HCT116 (cell line): ENCODE measurements around the gene SH2D7. TPM values are rescaled to one million over a fixed set of nuclear protein-coding genes. Genes with fewer than 3 reads are reported as not detected.
A peak's percentile ranks its signal among the peaks of the same experiment; 100 is the strongest.

ENCODE experiments used
- ATAC-seq: fragments of 200-7000 bp; cut with Tn5 transposase; 2 replicates; pipeline ENCODE4 v1.9.1; 2020; ENCODE audit warnings: mild to moderate bottlenecking, moderate library complexity
- BruUV-seq: library from RNA; stranded (reverse); fragments of 400-500 nt; replicated peaks from 2 replicates; lab custom pipeline; 2021; lab: Mats Ljungman, UMichigan
- CTCF ChIA-PET: fragments of 300-600 bp; sonication (Branson Sonifier 250); formaldehyde crosslinking; loops from one replicate; lab custom pipeline; 2021; ENCODE audit warnings: antibody characterized with exemption; lab: Charles Lee
- POLR2A ChIA-PET: fragments of 300-600, 350-600 bp; sonication (Branson Sonifier 250); formaldehyde crosslinking; loops from one replicate; lab custom pipeline; 2021; ENCODE audit warnings: antibody characterized with exemption; lab: Charles Lee
- RAD21 ChIA-PET, 2 experiments: fragments of 300-600 bp; sonication (Branson Sonifier 250); formaldehyde crosslinking; loops; one replicate each; lab custom pipeline; 2023; ENCODE audit warnings: low total read pairs in 2 of 2; ENCODE audit not compliant: uncharacterized antibody in 2 of 2, unreplicated experiment in 2 of 2, low non-redundant PET in 1 of 2; lab: Charles Lee
- DNase-seq: peaks from one replicate; pipeline ENCODE4 v3.0.0-alpha.2; 2010; ENCODE audit warnings: low read depth, low spot score
- H2AFZ ChIP-seq: fragments of 200-600 bp; shearing (Covaris generic), sonication (generic); 2 replicates; pipeline ENCODE4 v1.6.1; 2017; ENCODE audit warnings: low read depth, mixed run types, mixed read lengths, antibody characterized with exemption, low read length; ENCODE audit not compliant: poor library complexity, severe bottlenecking
- H3K27ac ChIP-seq: 2 replicates; pipeline ENCODE4 v1.5.1; 2012; ENCODE audit warnings: low read depth, low read length
- H3K27me3 ChIP-seq: fragments of 200-600 bp; sonication (generic); 2 replicates; pipeline ENCODE4 v1.6.1; 2016; ENCODE audit warnings: mixed run types, low read length, mixed read lengths; ENCODE audit not compliant: insufficient read depth
- H3K36me3 ChIP-seq, 2 experiments: fragments of 200-500 bp in 1 of 2; fragments of 200-600 bp in 1 of 2; sonication (Bioruptor generic) in 1 of 2; sonication (generic) in 1 of 2; 2 replicates each; pipeline versions ENCODE4 v1.5.1 to v1.6.1; 2014 to 2016; ENCODE audit warnings: low read length in 2 of 2, inconsistent platforms in 1 of 2, mixed read lengths in 1 of 2, mixed run types in 1 of 2; ENCODE audit not compliant: insufficient read depth in 2 of 2, control insufficient read depth in 1 of 2
- H3K4me1 ChIP-seq, 2 experiments: fragments of 200-600 bp in 1 of 2; sonication (generic) in 1 of 2; 2 replicates each; pipeline versions ENCODE4 v1.5.1 to v1.6.1; 2012 to 2017; ENCODE audit warnings: low read length in 2 of 2, inconsistent platforms in 1 of 2, mild to moderate bottlenecking in 1 of 2, mixed read lengths in 1 of 2, mixed run types in 1 of 2, moderate library complexity in 1 of 2; ENCODE audit not compliant: insufficient read depth in 2 of 2, control insufficient read depth in 1 of 2
- H3K4me2 ChIP-seq: fragments of 200-600 bp; sonication (generic); 2 replicates; pipeline ENCODE4 v1.6.1; 2017; ENCODE audit warnings: mixed run types, low read length, mixed read lengths
- H3K4me3 ChIP-seq, 2 experiments: fragments of 200-600 bp in 1 of 2; sonication (generic) in 1 of 2; replicated peaks in 1 of 2; 2 replicates each; pipeline ENCODE4 v1.5.1; 2011 to 2016; ENCODE audit warnings: low read length in 2 of 2, control low read depth in 1 of 2, low read depth in 1 of 2, mild to moderate bottlenecking in 1 of 2, mixed read lengths in 1 of 2, mixed run types in 1 of 2
- H3K79me2 ChIP-seq: fragments of 200-600 bp; sonication (generic); 2 replicates; pipeline ENCODE4 v1.6.1; 2017; ENCODE audit warnings: mild to moderate bottlenecking, mixed run types, low read length, moderate library complexity, mixed read lengths; ENCODE audit not compliant: insufficient read depth
- H3K9ac ChIP-seq: fragments of 200-600 bp; sonication (generic); 2 replicates; pipeline ENCODE4 v1.6.1; 2016; ENCODE audit warnings: low read length, mixed read lengths
- H3K9me2 ChIP-seq: fragments of 200-600 bp; sonication (generic), shearing (Covaris generic); 2 replicates; pipeline ENCODE4 v1.6.1; 2017; ENCODE audit warnings: mixed run types, mild to moderate bottlenecking, moderate library complexity; ENCODE audit not compliant: insufficient read depth
- H3K9me3 ChIP-seq, 2 experiments: fragments of 200-500 bp in 1 of 2; fragments of 200-600 bp in 1 of 2; sonication (Bioruptor generic) in 1 of 2; sonication (generic) in 1 of 2; 2 replicates each; pipeline ENCODE4 v1.6.1; 2014 to 2017; ENCODE audit warnings: low read length in 2 of 2, mixed read lengths in 2 of 2, inconsistent platforms in 1 of 2, low read depth in 1 of 2, mild to moderate bottlenecking in 1 of 2, mixed run types in 1 of 2, moderate library complexity in 1 of 2; ENCODE audit not compliant: control insufficient read depth in 1 of 2, insufficient read depth in 1 of 2
- H4K20me1 ChIP-seq: fragments of 200-600 bp; sonication (generic), shearing (Covaris generic); 2 replicates; pipeline ENCODE4 v1.6.1; 2017; ENCODE audit warnings: mixed run types, mild to moderate bottlenecking, moderate library complexity; ENCODE audit not compliant: insufficient read depth
- ATF3 ChIP-seq: IDR thresholded peaks from 2 replicates; pipeline ENCODE4 v1.6.1; 2012
- CBX3 ChIP-seq: IDR thresholded peaks from 2 replicates; pipeline ENCODE4 v1.6.1; 2012; ENCODE audit warnings: low read depth
- CTCF ChIP-seq, 3 experiments: fragments of 200-600 bp in 1 of 3; sonication (generic) in 1 of 3; IDR thresholded peaks in 2 of 3; conservative IDR thresholded peaks in 1 of 3; 2 replicates each; pipeline ENCODE4 v1.5.1; 2012 to 2017; ENCODE audit warnings: low read depth in 2 of 3, low read length in 2 of 3, antibody characterized with exemption in 1 of 3, borderline replicate concordance in 1 of 3, control low read depth in 1 of 3, mild to moderate bottlenecking in 1 of 3, mixed read lengths in 1 of 3, mixed run types in 1 of 3, moderate library complexity in 1 of 3; ENCODE audit not compliant: insufficient read depth in 1 of 3
- EGR1 ChIP-seq: IDR thresholded peaks from 2 replicates; pipeline ENCODE4 v1.6.1; 2012; ENCODE audit warnings: low read depth
- EZH2 ChIP-seq: fragments of 200-600 bp; sonication (generic); IDR thresholded peaks from 2 replicates; pipeline ENCODE4 v1.6.1; 2017; ENCODE audit warnings: antibody characterized with exemption, mixed run types
- MAX ChIP-seq: IDR thresholded peaks from 2 replicates; pipeline ENCODE4 v1.6.1; 2012
- POLR2AphosphoS5 ChIP-seq: IDR thresholded peaks from 2 replicates; pipeline ENCODE4 v1.6.1; 2011; ENCODE audit warnings: mild to moderate bottlenecking, low read depth, low read length, moderate library complexity
- REST ChIP-seq: IDR thresholded peaks from 2 replicates; pipeline ENCODE4 v1.6.1; 2012; ENCODE audit warnings: low read depth
- SRF ChIP-seq: IDR thresholded peaks from 2 replicates; pipeline ENCODE4 v1.6.1; 2012; ENCODE audit warnings: low read depth
- ZBTB33 ChIP-seq: IDR thresholded peaks from 2 replicates; pipeline ENCODE4 v1.6.1; 2011; ENCODE audit warnings: mild to moderate bottlenecking, low read length, moderate library complexity; ENCODE audit not compliant: insufficient replicate concordance; ENCODE audit errors: extremely low read depth
- ZNF274 ChIP-seq: fragments of 200-500 bp; sonication (Bioruptor generic); IDR thresholded peaks from 2 replicates; pipeline ENCODE4 v1.6.1; 2014; ENCODE audit warnings: mild to moderate bottlenecking, low read depth, low read length, inconsistent platforms
- intact Hi-C: fragments of 100-400 bp; cut with micrococcal nuclease; formaldehyde crosslinking; loops from 2 replicates; pipeline ENCODE4 v1.10.0; 2022
- total RNA-seq: library from RNA; stranded (reverse); gene quantifications from one replicate; pipeline ENCODE4 v1.2.1, GENCODE V29; 2021; ENCODE audit not compliant: unreplicated experiment

Gene SH2D7
- total RNA-seq, 1 experiment from 2014 or later = not detected

DNA sequence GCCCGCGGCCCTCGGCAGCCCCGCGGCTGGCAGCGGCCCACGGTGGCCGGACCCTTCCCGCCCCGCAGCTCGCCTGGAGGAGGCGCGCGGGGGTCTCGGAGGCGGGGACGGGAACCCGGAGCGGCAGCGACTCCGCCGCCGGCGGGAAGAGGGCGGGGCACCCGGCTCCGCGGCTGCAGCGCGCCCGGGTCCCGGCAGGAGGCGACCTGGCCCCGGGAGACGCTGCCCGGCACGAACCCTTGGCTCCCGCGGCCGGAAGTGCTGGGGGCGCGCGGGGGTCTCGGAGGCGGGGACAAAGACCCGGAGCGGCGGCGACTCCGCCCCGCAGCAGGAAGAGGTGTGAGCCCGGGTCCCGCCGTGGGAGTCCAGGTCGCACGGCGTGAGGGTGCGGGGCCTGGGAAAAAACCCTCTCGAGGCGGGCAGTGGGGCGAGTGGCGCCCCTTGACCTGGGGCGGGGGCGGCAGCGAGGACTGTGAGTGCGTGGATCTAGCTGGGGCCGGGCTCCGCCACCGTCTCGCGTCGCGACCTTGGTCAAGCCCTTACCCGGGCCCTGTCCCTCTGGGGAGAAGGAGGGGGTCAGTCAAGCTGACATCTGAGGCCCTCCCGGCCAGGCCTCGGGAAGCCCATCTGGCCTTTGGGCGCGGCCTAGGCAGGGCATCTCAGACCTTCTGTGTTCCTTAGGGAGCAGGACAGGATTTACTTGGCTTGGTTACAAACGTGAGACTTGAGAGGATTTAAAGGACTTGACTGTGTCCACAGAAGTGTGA lies 39.1 kb downstream of the SH2D7 start, which contains the start of gene CIB2 (continued):
- TF ChIP-seq MAX (0 out of 2 replicates have a peak, but pooled peaks have one; percentile 20), CBX3 (no peak), POLR2AphosphoS5 (peak; percentile 49; the same call in 1 of the 2 replicates), ATF3 (no peak)

DNA sequence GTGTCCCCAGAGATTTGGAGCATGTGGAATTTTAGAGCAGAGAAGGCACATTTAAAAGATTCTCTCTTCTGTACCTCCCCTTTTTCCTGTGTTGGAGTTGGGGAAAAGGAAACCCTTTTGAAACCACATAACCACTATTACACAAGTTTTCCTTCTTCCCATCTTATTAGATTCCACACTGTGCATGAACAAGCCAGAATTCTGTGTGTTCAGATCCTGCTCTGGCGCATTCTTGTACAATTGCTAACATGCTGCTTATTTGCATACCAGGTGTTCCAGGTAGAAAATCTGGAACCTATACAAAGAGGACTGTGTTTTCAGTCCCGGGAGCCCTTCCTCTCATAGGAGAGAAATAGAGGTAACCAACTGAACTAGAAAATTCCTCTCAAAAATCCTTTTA lies 41.4 kb downstream of the SH2D7 start:
- CTCF ChIA-PET = no interaction called here
- Histone ChIP-seq H3K9me2 (no peaks in the 10 kb centered on the region), H4K20me1 (no peaks in the 10 kb centered on the region), H3K79me2 (no peaks in the 10 kb centered on the region), H3K27me3 (no peaks in the 10 kb centered on the region)
- no TSS peak for BruUV-seq
- intact Hi-C loops = loop anchor here (5.0 kb wide), 1 partner anchor 64 kb away; no protein-coding TSS in a partner anchor
- ATAC-seq (no peak), DNase-seq (no peak)
- POLR2A ChIA-PET = no interaction called here
- TF ChIP-seq SRF = no peak
- no peak for TF ChIP-seq REST
- no peak for TF ChIP-seq ZBTB33
- TF ChIP-seq ATF3 = no peak
- no peak for TF ChIP-seq EGR1
- no peak for TF ChIP-seq EZH2
- TF ChIP-seq CTCF (IDR thresholded peaks at IDR 0.05 in 2 of 3, conservative IDR thresholded peaks at IDR 0.05 in 1 of 3; ENCODE audit: borderline replicate concordance in 1 of 3, insufficient read depth in 1 of 3, low read depth in 2 of 3, low read length in 2 of 3) = no peak
- no peak for TF ChIP-seq MAX
- TF ChIP-seq ZNF274 = no peak
- TF ChIP-seq, all 23 proteins: peak for 0
- Histone ChIP-seq H3K9ac (no peak overlapping the region), H2AFZ (no peak overlapping the region), H3K27ac (no peak overlapping the region), H3K4me3 (no peak overlapping the region), H3K4me2 (no peak overlapping the region), H3K36me3 (no peaks in the 10 kb centered on the region), H3K9me3 (no peaks in the 10 kb centered on the region), H3K4me1 (peaks cover 15 to 43% of the 10 kb centered on the region in 2 experiments; a peak in 3 of 4 replicates)
- RAD21 ChIA-PET = no interaction called here
